ENCODE measurements around the gene LACC1.

Gene LACC1

GRCh38 chr13:43910856-43911255 lies 31.2 kb downstream of the LACC1 start:
- no peak overlapping the region for H3K4me3 ChIP-seq (ENCODE audit: insufficient read depth, low read length, poor library complexity, severe bottlenecking)
- no peaks in the 10 kb centered on the region for H3K27me3 ChIP-seq (ENCODE audit: low read length)
- H3K9me2 ChIP-seq (replicated peaks; ENCODE audit: insufficient read depth, low read length), result no peaks in the 10 kb centered on the region
- no peaks in the 10 kb centered on the region for H3K36me3 ChIP-seq (ENCODE audit: low read length)
- no peak overlapping the region for H3K27ac ChIP-seq (ENCODE audit: low read depth, low read length)
- H3K9me3 ChIP-seq (ENCODE audit: insufficient read depth, low read length), result no peaks in the 10 kb centered on the region
- no peak overlapping the region for H3K4me2 ChIP-seq (ENCODE audit: low read depth, low read length, poor library complexity, severe bottlenecking)
- TF ChIP-seq CTCF (IDR thresholded peaks at IDR 0.05; ENCODE audit: insufficient read depth, low read length, poor library complexity, severe bottlenecking) (no peak), EZH2phosphoT487 (conservative IDR thresholded peaks at IDR 0.05; ENCODE audit: low read length) (no peak)
- H3K79me2 ChIP-seq (ENCODE audit: insufficient read depth, low read length), result no peaks in the 10 kb centered on the region
- no peaks in the 10 kb centered on the region for H3F3A ChIP-seq (ENCODE audit: insufficient read depth)
- no peaks in the 10 kb centered on the region for H4K20me1 ChIP-seq (ENCODE audit: low read depth, low read length)
- H3K9ac ChIP-seq (ENCODE audit: low read length), result no peak overlapping the region
- H2AFZ ChIP-seq (ENCODE audit: low read depth, low read length, severe bottlenecking), result no peak overlapping the region

- H3K4me3 ChIP-seq (ENCODE audit: insufficient read depth, low read length, poor library complexity, severe bottlenecking), result no peak overlapping the region
- no peak for TF ChIP-seq EZH2phosphoT487 (conservative IDR thresholded peaks at IDR 0.05; ENCODE audit: low read length)
- no peak for TF ChIP-seq CTCF (IDR thresholded peaks at IDR 0.05; ENCODE audit: insufficient read depth, low read length, poor library complexity, severe bottlenecking)
- H2AFZ ChIP-seq (ENCODE audit: low read depth, low read length, severe bottlenecking), result no peak overlapping the region
- H4K20me1 ChIP-seq (ENCODE audit: low read depth, low read length), result no peaks in the 10 kb centered on the region
- H3K27me3 ChIP-seq (ENCODE audit: low read length), result no peaks in the 10 kb centered on the region
- no peak overlapping the region for H3K4me2 ChIP-seq (ENCODE audit: low read depth, low read length, poor library complexity, severe bottlenecking)
- no peaks in the 10 kb centered on the region for H3F3A ChIP-seq (ENCODE audit: insufficient read depth)
- H3K9me2 ChIP-seq (replicated peaks; ENCODE audit: insufficient read depth, low read length), result no peaks in the 10 kb centered on the region
- H3K9me3 ChIP-seq (ENCODE audit: insufficient read depth, low read length), result no peaks in the 10 kb centered on the region
- H3K9ac ChIP-seq (ENCODE audit: low read length), result no peak overlapping the region
- H3K79me2 ChIP-seq (ENCODE audit: insufficient read depth, low read length), result no peaks in the 10 kb centered on the region
- H3K27ac ChIP-seq (ENCODE audit: low read depth, low read length), result no peak overlapping the region
- H3K36me3 ChIP-seq (ENCODE audit: low read length), result no peaks in the 10 kb centered on the region
Observed at GRCh38 chr13:43911278-43911677, 31.6 kb downstream of the LACC1 start.

- no peak overlapping the region for H3K27ac ChIP-seq (ENCODE audit: low read depth, low read length)
- no peaks in the 10 kb centered on the region for H3K9me2 ChIP-seq (replicated peaks; ENCODE audit: insufficient read depth, low read length)
- no peak overlapping the region for H3K4me3 ChIP-seq (ENCODE audit: insufficient read depth, low read length, poor library complexity, severe bottlenecking)
- no peak overlapping the region for H3K9ac ChIP-seq (ENCODE audit: low read length)
- H3K27me3 ChIP-seq (ENCODE audit: low read length), result no peaks in the 10 kb centered on the region
- H3F3A ChIP-seq (ENCODE audit: insufficient read depth), result no peaks in the 10 kb centered on the region
- H3K36me3 ChIP-seq (ENCODE audit: low read length), result no peaks in the 10 kb centered on the region
- H4K20me1 ChIP-seq (ENCODE audit: low read depth, low read length), result no peaks in the 10 kb centered on the region
- H3K9me3 ChIP-seq (ENCODE audit: insufficient read depth, low read length), result no peaks in the 10 kb centered on the region
- H3K79me2 ChIP-seq (ENCODE audit: insufficient read depth, low read length), result no peaks in the 10 kb centered on the region
- no peak overlapping the region for H3K4me2 ChIP-seq (ENCODE audit: low read depth, low read length, poor library complexity, severe bottlenecking)
- TF ChIP-seq EZH2phosphoT487 (conservative IDR thresholded peaks at IDR 0.05; ENCODE audit: low read length) (no peak), CTCF (IDR thresholded peaks at IDR 0.05; ENCODE audit: insufficient read depth, low read length, poor library complexity, severe bottlenecking) (no peak)
- H2AFZ ChIP-seq (ENCODE audit: low read depth, low read length, severe bottlenecking), result no peak overlapping the region
Observed at GRCh38 chr13:43911871-43912270, 32.2 kb downstream of the LACC1 start.
